ENCODE data around the gene IQCM.

Gene IQCM

GRCh38 chr4:149708513-149709130, 107.0 kb downstream of the IQCM start:
- Mint-ChIP-seq H3K27me3 (no peaks in the 10 kb centered on the region), H3K27ac (no peak overlapping the region), H3K4me3 (no peak overlapping the region), H3K9me3 (ENCODE audit: low read depth) (no peaks in the 10 kb centered on the region), H3K36me3 (no peaks in the 10 kb centered on the region), H3K4me1 (ENCODE audit: low read depth) (no peaks in the 10 kb centered on the region)

- H3K9me3 Mint-ChIP-seq (ENCODE audit: low read depth), result no peaks in the 10 kb centered on the region
- H3K36me3 Mint-ChIP-seq, result no peaks in the 10 kb centered on the region
- H3K4me1 Mint-ChIP-seq (ENCODE audit: low read depth), result no peaks in the 10 kb centered on the region
- H3K27me3 Mint-ChIP-seq, result no peaks in the 10 kb centered on the region
- H3K4me3 Mint-ChIP-seq, result no peak overlapping the region
- H3K27ac Mint-ChIP-seq, result no peak overlapping the region
Observed at GRCh38 chr4:149707862-149708261, 107.8 kb downstream of the IQCM start.

GRCh38 chr4:149706942-149707341, 108.7 kb downstream of the IQCM start:
- no peaks in the 10 kb centered on the region for H3K4me1 Mint-ChIP-seq (ENCODE audit: low read depth)
- peaks cover 3% of the 10 kb centered on the region for H3K9me3 Mint-ChIP-seq (ENCODE audit: low read depth)
- H3K27ac Mint-ChIP-seq, result no peak overlapping the region
- no peak overlapping the region for H3K4me3 Mint-ChIP-seq
- no peaks in the 10 kb centered on the region for H3K27me3 Mint-ChIP-seq
- no peaks in the 10 kb centered on the region for H3K36me3 Mint-ChIP-seq

GRCh38 chr4:149702414-149703293, 113.0 kb downstream of the IQCM start:
- Mint-ChIP-seq H3K9me3 (ENCODE audit: low read depth) (peaks cover 3% of the 10 kb centered on the region), H3K27me3 (no peaks in the 10 kb centered on the region), H3K36me3 (no peaks in the 10 kb centered on the region), H3K4me1 (ENCODE audit: low read depth) (no peaks in the 10 kb centered on the region), H3K27ac (no peak overlapping the region), H3K4me3 (no peak overlapping the region)

- H3K4me1 Mint-ChIP-seq (ENCODE audit: low read depth), result no peaks in the 10 kb centered on the region
- H3K4me3 Mint-ChIP-seq, result no peak overlapping the region
- no peak overlapping the region for H3K27ac Mint-ChIP-seq
- H3K36me3 Mint-ChIP-seq, result no peaks in the 10 kb centered on the region
- H3K9me3 Mint-ChIP-seq (ENCODE audit: low read depth), result peaks cover 3% of the 10 kb centered on the region
- no peaks in the 10 kb centered on the region for H3K27me3 Mint-ChIP-seq
Observed at GRCh38 chr4:149701435-149702156, 114.0 kb downstream of the IQCM start.

- no peak overlapping the region for H3K27ac Mint-ChIP-seq
- no peak overlapping the region for H3K4me3 Mint-ChIP-seq
- no peaks in the 10 kb centered on the region for H3K36me3 Mint-ChIP-seq
- H3K9me3 Mint-ChIP-seq (ENCODE audit: low read depth), result peaks cover 3% of the 10 kb centered on the region
- H3K27me3 Mint-ChIP-seq, result no peaks in the 10 kb centered on the region
- H3K4me1 Mint-ChIP-seq (ENCODE audit: low read depth), result no peaks in the 10 kb centered on the region
Observed at GRCh38 chr4:149700272-149700671, 115.4 kb downstream of the IQCM start.

- no peaks in the 10 kb centered on the region for H3K4me1 Mint-ChIP-seq (ENCODE audit: low read depth)
- peaks cover 3% of the 10 kb centered on the region for H3K9me3 Mint-ChIP-seq (ENCODE audit: low read depth)
- no peak overlapping the region for H3K27ac Mint-ChIP-seq
- H3K27me3 Mint-ChIP-seq, result no peaks in the 10 kb centered on the region
- no peaks in the 10 kb centered on the region for H3K36me3 Mint-ChIP-seq
- H3K4me3 Mint-ChIP-seq, result no peak overlapping the region
Observed at GRCh38 chr4:149699642-149700041, 116.0 kb downstream of the IQCM start.

- Mint-ChIP-seq H3K4me3 (no peak overlapping the region), H3K27me3 (no peaks in the 10 kb centered on the region), H3K4me1 (ENCODE audit: low read depth) (no peaks in the 10 kb centered on the region), H3K27ac (no peak overlapping the region), H3K9me3 (ENCODE audit: low read depth) (peaks cover 10% of the 10 kb centered on the region), H3K36me3 (no peaks in the 10 kb centered on the region)
Observed at GRCh38 chr4:149690726-149691125, 124.9 kb downstream of the IQCM start.

GRCh38 chr4:149684516-149684915, 131.1 kb downstream of the IQCM start:
- Mint-ChIP-seq H3K4me3 (no peak overlapping the region), H3K27me3 (no peaks in the 10 kb centered on the region), H3K9me3 (ENCODE audit: low read depth) (peaks cover 9% of the 10 kb centered on the region), H3K27ac (no peak overlapping the region), H3K4me1 (ENCODE audit: low read depth) (no peaks in the 10 kb centered on the region), H3K36me3 (no peaks in the 10 kb centered on the region)

GRCh38 chr4:149676076-149676475, 139.6 kb downstream of the IQCM start:
- H3K4me1 Mint-ChIP-seq (ENCODE audit: low read depth), result no peaks in the 10 kb centered on the region
- peaks cover 17% of the 10 kb centered on the region for H3K9me3 Mint-ChIP-seq (ENCODE audit: low read depth)
- no peak overlapping the region for H3K4me3 Mint-ChIP-seq
- peaks cover 3% of the 10 kb centered on the region for H3K36me3 Mint-ChIP-seq
- H3K27me3 Mint-ChIP-seq, result peaks cover 2% of the 10 kb centered on the region
- H3K27ac Mint-ChIP-seq, result no peak overlapping the region

- Mint-ChIP-seq H3K27me3 (no peaks in the 10 kb centered on the region), H3K27ac (no peak overlapping the region), H3K36me3 (no peaks in the 10 kb centered on the region), H3K4me1 (ENCODE audit: low read depth) (no peaks in the 10 kb centered on the region), H3K4me3 (no peak overlapping the region), H3K9me3 (ENCODE audit: low read depth) (peaks cover 6% of the 10 kb centered on the region)
Observed at GRCh38 chr4:149645790-149646189, 169.9 kb downstream of the IQCM start.

- H3K36me3 Mint-ChIP-seq, result no peaks in the 10 kb centered on the region
- H3K4me1 Mint-ChIP-seq (ENCODE audit: low read depth), result no peaks in the 10 kb centered on the region
- no peaks in the 10 kb centered on the region for H3K27me3 Mint-ChIP-seq
- no peak overlapping the region for H3K27ac Mint-ChIP-seq
- H3K9me3 Mint-ChIP-seq (ENCODE audit: low read depth), result peaks cover 4% of the 10 kb centered on the region
- no peak overlapping the region for H3K4me3 Mint-ChIP-seq
Observed at GRCh38 chr4:149638073-149638472, 177.6 kb downstream of the IQCM start.

GRCh38 chr4:149634368-149634767, 181.3 kb downstream of the IQCM start:
- no peak overlapping the region for H3K27ac Mint-ChIP-seq

GRCh38 chr4:149631629-149632028, 184.0 kb downstream of the IQCM start:
- Mint-ChIP-seq H3K4me1 (ENCODE audit: low read depth) (no peaks in the 10 kb centered on the region), H3K27me3 (no peaks in the 10 kb centered on the region), H3K4me3 (no peak overlapping the region), H3K27ac (no peak overlapping the region), H3K36me3 (no peaks in the 10 kb centered on the region), H3K9me3 (ENCODE audit: low read depth) (peaks cover 9% of the 10 kb centered on the region)

More at GRCh38 chr4:149634368-149634767, 181.3 kb downstream of the IQCM start:
- H3K27me3 Mint-ChIP-seq, result no peaks in the 10 kb centered on the region
- no peak overlapping the region for H3K4me3 Mint-ChIP-seq
- no peaks in the 10 kb centered on the region for H3K36me3 Mint-ChIP-seq
- H3K9me3 Mint-ChIP-seq (ENCODE audit: low read depth), result peaks cover 4% of the 10 kb centered on the region
- H3K4me1 Mint-ChIP-seq (ENCODE audit: low read depth), result no peaks in the 10 kb centered on the region

- peaks cover 5% of the 10 kb centered on the region for H3K9me3 Mint-ChIP-seq (ENCODE audit: low read depth)
- no peaks in the 10 kb centered on the region for H3K27me3 Mint-ChIP-seq
- H3K27ac Mint-ChIP-seq, result no peak overlapping the region
Observed at GRCh38 chr4:149630064-149630463, 185.6 kb downstream of the IQCM start.

More at GRCh38 chr4:149630064-149630463, 185.6 kb downstream of the IQCM start:
- no peaks in the 10 kb centered on the region for H3K4me1 Mint-ChIP-seq (ENCODE audit: low read depth)
- no peak overlapping the region for H3K4me3 Mint-ChIP-seq
- H3K36me3 Mint-ChIP-seq, result no peaks in the 10 kb centered on the region

Data from activated naive CD8-positive, alpha-beta T cell (primary cell).